ENCODE measurements around the gene SGMS1. TPM values are rescaled to one million over a fixed set of nuclear protein-coding genes. Genes with fewer than 3 reads are reported as not detected.

The SGMS1 gene
- polyA plus RNA-seq, 2 of the 4 experiments (the other 2 are of a cell fraction) = 22.7 to 28.2 TPM

DNA sequence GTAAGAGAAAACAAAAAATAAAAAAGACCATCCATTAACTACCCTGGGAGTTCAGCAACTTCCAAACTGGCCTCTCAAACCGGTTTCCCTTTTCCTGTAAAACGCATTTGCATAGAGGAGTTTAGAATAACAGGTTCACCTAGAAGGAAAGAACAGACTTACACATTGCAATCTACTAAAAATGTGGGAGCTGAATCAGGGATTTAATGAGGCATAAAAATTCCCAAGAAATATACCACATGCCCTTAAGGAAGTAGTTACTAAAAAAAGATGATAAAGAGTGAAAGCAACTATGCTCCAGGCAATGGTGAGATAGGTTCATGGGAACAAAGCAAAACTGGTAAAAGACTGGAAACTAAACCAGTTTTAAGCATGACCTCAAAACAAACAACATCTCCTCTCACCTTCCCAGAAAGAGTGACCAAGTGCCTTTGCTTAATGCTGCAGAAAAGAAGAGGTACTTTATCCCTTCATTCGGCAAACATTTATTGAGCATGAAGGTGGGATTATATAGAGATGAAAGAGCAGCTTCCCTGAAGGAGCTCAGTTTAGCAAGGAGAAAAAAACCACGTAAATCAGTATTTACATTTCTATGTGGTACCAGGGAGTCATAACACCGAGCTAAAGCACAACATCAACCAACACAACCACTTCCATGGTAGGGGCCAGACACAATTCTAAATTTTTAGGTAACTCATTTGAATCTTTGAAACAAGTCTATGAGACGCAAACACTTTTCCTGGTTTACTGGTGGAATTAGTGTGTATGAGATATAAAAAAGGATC lies 152.8 kb downstream of the SGMS1 start:
- peaks cover 23% of the 10 kb centered on the region for H3K4me1 ChIP-seq
- ATAC-seq = no peak; a peak in 2 of 6 replicates

DNA sequence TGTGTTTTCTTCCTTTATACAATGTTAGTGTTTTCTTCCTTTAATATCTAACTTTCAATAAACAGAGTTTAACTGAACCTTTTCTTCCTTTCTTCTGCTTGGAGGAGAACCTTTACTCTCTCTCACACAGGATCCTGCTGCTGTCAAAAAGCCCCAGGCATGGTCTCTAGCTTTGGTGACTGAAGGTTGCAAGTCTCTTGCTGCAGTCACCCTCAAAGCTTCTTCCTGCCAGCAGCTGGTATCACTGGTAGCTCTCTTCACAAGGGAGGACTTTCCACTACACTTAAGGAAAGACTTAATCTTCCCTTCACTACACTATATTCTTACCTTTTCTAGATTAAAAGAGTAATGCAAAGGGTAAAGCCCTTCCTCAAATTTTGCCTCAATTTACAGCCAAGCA lies 153.4 kb downstream of the SGMS1 start:
- FAIRE-seq (no peak), DNase-seq (ENCODE audit: low read depth in 1 of 2, low spot score in 1 of 2) (no peak), ATAC-seq (peak in 1 of 2 experiments; percentile 37; a peak in 2 of 6 replicates)
- Histone ChIP-seq H3K4me3 (no peak overlapping the region), H3K9me3 (no peaks in the 10 kb centered on the region), H3K4me2 (peak overlapping the region; percentile 36), H3K27ac (no peak overlapping the region), H3K4me1 (peaks cover 23% of the 10 kb centered on the region)
- POLR2A ChIA-PET = no interaction called here
- TF ChIP-seq EHF (CRISPR knock-in tag; IDR thresholded peaks at IDR 0.05) (no peak), CEBPB (IDR thresholded peaks at IDR 0.05) (no peak), ZSCAN20 (CRISPR knock-in tag; IDR thresholded peaks at IDR 0.05) (no peak), ESRRA (IDR thresholded peaks at IDR 0.05; ENCODE audit: borderline replicate concordance, low read length) (no peak), RFX5 (IDR thresholded peaks at IDR 0.05) (no peak), RNF2 (IDR thresholded peaks at IDR 0.05; ENCODE audit: borderline replicate concordance, low read depth) (no peak)
- TF ChIP-seq, protein P1, sequence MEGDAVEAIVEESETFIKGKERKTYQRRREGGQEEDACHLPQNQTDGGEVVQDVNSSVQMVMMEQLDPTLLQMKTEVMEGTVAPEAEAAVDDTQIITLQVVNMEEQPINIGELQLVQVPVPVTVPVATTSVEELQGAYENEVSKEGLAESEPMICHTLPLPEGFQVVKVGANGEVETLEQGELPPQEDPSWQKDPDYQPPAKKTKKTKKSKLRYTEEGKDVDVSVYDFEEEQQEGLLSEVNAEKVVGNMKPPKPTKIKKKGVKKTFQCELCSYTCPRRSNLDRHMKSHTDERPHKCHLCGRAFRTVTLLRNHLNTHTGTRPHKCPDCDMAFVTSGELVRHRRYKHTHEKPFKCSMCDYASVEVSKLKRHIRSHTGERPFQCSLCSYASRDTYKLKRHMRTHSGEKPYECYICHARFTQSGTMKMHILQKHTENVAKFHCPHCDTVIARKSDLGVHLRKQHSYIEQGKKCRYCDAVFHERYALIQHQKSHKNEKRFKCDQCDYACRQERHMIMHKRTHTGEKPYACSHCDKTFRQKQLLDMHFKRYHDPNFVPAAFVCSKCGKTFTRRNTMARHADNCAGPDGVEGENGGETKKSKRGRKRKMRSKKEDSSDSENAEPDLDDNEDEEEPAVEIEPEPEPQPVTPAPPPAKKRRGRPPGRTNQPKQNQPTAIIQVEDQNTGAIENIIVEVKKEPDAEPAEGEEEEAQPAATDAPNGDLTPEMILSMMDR (IDR thresholded peaks at IDR 0.05) = no peak
- TF ChIP-seq, protein P2, sequence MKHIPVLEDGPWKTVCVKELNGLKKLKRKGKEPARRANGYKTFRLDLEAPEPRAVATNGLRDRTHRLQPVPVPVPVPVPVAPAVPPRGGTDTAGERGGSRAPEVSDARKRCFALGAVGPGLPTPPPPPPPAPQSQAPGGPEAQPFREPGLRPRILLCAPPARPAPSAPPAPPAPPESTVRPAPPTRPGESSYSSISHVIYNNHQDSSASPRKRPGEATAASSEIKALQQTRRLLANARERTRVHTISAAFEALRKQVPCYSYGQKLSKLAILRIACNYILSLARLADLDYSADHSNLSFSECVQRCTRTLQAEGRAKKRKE (CRISPR knock-in tag; IDR thresholded peaks at IDR 0.05; ENCODE audit: low read depth) = no peak
- TF ChIP-seq, protein P3, sequence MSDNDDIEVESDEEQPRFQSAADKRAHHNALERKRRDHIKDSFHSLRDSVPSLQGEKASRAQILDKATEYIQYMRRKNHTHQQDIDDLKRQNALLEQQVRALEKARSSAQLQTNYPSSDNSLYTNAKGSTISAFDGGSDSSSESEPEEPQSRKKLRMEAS (IDR thresholded peaks at IDR 0.05) = no peak
- TF ChIP-seq, protein P4, sequence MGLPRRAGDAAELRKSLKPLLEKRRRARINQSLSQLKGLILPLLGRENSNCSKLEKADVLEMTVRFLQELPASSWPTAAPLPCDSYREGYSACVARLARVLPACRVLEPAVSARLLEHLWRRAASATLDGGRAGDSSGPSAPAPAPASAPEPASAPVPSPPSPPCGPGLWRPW (IDR thresholded peaks at IDR 0.05) = no peak
- TF ChIP-seq, protein P5, sequence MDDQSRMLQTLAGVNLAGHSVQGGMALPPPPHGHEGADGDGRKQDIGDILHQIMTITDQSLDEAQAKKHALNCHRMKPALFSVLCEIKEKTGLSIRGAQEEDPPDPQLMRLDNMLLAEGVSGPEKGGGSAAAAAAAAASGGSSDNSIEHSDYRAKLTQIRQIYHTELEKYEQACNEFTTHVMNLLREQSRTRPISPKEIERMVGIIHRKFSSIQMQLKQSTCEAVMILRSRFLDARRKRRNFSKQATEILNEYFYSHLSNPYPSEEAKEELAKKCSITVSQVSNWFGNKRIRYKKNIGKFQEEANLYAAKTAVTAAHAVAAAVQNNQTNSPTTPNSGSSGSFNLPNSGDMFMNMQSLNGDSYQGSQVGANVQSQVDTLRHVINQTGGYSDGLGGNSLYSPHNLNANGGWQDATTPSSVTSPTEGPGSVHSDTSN (IDR thresholded peaks at IDR 0.05) = no peak
- CTCF ChIA-PET = no interaction called here

More for the DNA sequence above, 152.8 kb downstream of the SGMS1 start:
- WGBS (ENCODE audit: missing lambda C conversion rate) = 83% methylated on average over 6 of the region's 6 CpGs
- FAIRE-seq (peak; percentile 23), DNase-seq (ENCODE audit: low read depth in 1 of 2, low spot score in 1 of 2) (peak in 1 of 2 experiments; percentile 4)
- POLR2A ChIA-PET = no interaction called here
- Histone ChIP-seq H3K4me2 (peak overlapping the region; percentile 36), H3K4me3 (no peak overlapping the region), H3K27ac (no peak overlapping the region), H3K9me3 (no peaks in the 10 kb centered on the region)
- CTCF ChIA-PET = no interaction called here
- TF ChIP-seq RNF2 (IDR thresholded peaks at IDR 0.05; ENCODE audit: borderline replicate concordance, low read depth) = no peak
- no peak for TF ChIP-seq POLR2A (IDR thresholded peaks at IDR 0.05; ENCODE audit: low read length)
- TF ChIP-seq, protein P6, sequence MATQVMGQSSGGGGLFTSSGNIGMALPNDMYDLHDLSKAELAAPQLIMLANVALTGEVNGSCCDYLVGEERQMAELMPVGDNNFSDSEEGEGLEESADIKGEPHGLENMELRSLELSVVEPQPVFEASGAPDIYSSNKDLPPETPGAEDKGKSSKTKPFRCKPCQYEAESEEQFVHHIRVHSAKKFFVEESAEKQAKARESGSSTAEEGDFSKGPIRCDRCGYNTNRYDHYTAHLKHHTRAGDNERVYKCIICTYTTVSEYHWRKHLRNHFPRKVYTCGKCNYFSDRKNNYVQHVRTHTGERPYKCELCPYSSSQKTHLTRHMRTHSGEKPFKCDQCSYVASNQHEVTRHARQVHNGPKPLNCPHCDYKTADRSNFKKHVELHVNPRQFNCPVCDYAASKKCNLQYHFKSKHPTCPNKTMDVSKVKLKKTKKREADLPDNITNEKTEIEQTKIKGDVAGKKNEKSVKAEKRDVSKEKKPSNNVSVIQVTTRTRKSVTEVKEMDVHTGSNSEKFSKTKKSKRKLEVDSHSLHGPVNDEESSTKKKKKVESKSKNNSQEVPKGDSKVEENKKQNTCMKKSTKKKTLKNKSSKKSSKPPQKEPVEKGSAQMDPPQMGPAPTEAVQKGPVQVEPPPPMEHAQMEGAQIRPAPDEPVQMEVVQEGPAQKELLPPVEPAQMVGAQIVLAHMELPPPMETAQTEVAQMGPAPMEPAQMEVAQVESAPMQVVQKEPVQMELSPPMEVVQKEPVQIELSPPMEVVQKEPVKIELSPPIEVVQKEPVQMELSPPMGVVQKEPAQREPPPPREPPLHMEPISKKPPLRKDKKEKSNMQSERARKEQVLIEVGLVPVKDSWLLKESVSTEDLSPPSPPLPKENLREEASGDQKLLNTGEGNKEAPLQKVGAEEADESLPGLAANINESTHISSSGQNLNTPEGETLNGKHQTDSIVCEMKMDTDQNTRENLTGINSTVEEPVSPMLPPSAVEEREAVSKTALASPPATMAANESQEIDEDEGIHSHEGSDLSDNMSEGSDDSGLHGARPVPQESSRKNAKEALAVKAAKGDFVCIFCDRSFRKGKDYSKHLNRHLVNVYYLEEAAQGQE (IDR thresholded peaks at IDR 0.05) = no peak
- TF ChIP-seq CBX2 (IDR thresholded peaks at IDR 0.05; ENCODE audit: borderline replicate concordance, low read depth) = no peak
- TF ChIP-seq, protein P7, sequence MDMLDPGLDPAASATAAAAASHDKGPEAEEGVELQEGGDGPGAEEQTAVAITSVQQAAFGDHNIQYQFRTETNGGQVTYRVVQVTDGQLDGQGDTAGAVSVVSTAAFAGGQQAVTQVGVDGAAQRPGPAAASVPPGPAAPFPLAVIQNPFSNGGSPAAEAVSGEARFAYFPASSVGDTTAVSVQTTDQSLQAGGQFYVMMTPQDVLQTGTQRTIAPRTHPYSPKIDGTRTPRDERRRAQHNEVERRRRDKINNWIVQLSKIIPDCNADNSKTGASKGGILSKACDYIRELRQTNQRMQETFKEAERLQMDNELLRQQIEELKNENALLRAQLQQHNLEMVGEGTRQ (IDR thresholded peaks at IDR 0.05) = no peak
- TF ChIP-seq SREBF2 (IDR thresholded peaks at IDR 0.05) = no peak
- no peak for TF ChIP-seq NPAS2 (CRISPR knock-in tag; IDR thresholded peaks at IDR 0.05; ENCODE audit: borderline replicate concordance)
- TF ChIP-seq FOSB (CRISPR knock-in tag; IDR thresholded peaks at IDR 0.05) = no peak
- TF ChIP-seq RFX5 (IDR thresholded peaks at IDR 0.05) = no peak
- TF ChIP-seq, protein P2 (CRISPR knock-in tag; IDR thresholded peaks at IDR 0.05; ENCODE audit: low read depth) = no peak

All from A549 (cell line).